ENCODE results near the gene NR2C2.
"Not testable (repeated sequence)": the region's sequence is repeated elsewhere in the genome, so short reads cannot be mapped to it uniquely, and the experiment has no call there.

NR2C2 gene

GRCh38 chr3:14962762-14963161 lies 15.4 kb downstream of the NR2C2 start:
- no peak for DNase-seq

GRCh38 chr3:14967285-14967684 lies 19.9 kb downstream of the NR2C2 start:
- no peak for DNase-seq

GRCh38 chr3:14969671-14970070 lies 22.3 kb downstream of the NR2C2 start:
- no peak for DNase-seq

- no peak for DNase-seq
Measured at GRCh38 chr3:14976317-14976716, 28.9 kb downstream of the NR2C2 start.

GRCh38 chr3:14980689-14981088 lies 33.3 kb downstream of the NR2C2 start:
- no peak for DNase-seq

- no peak for DNase-seq
Measured at GRCh38 chr3:14984581-14985113, 37.3 kb downstream of the NR2C2 start.

GRCh38 chr3:14988988-14989394 lies 41.6 kb downstream of the NR2C2 start:
- DNase-seq: peak; percentile 27 to 47

- DNase-seq: no peak
Measured at GRCh38 chr3:14989943-14990779, 42.8 kb downstream of the NR2C2 start.

GRCh38 chr3:14990780-14991148 lies 43.4 kb downstream of the NR2C2 start:
- no peak for DNase-seq

GRCh38 chr3:14991151-14991742 lies 43.9 kb downstream of the NR2C2 start:
- DNase-seq: no peak

GRCh38 chr3:14991818-14992612 lies 44.6 kb downstream of the NR2C2 start:
- DNase-seq: no peak

GRCh38 chr3:14997941-14998340 lies 50.6 kb downstream of the NR2C2 start:
- no peak for DNase-seq

- not testable (repeated sequence) for DNase-seq
Measured at GRCh38 chr3:14999182-14999581, 51.8 kb downstream of the NR2C2 start.

- DNase-seq: no peak
Measured at GRCh38 chr3:15007681-15008141, 60.3 kb downstream of the NR2C2 start.

GRCh38 chr3:15009167-15009566 lies 61.8 kb downstream of the NR2C2 start:
- DNase-seq: no peak

- DNase-seq: no peak
Measured at GRCh38 chr3:15010664-15011063, 63.3 kb downstream of the NR2C2 start.

GRCh38 chr3:15011174-15011573 lies 63.8 kb downstream of the NR2C2 start:
- DNase-seq: no peak

GRCh38 chr3:15014606-15015328 lies 67.4 kb downstream of the NR2C2 start:
- DNase-seq: no peak

GRCh38 chr3:15015456-15015855 lies 68.1 kb downstream of the NR2C2 start:
- DNase-seq: no peak

GRCh38 chr3:15017191-15017590 lies 69.8 kb downstream of the NR2C2 start:
- no peak for DNase-seq

- DNase-seq: no peak
Measured at GRCh38 chr3:15023249-15023648, 75.9 kb downstream of the NR2C2 start.

- DNase-seq: no peak
Measured at GRCh38 chr3:15023719-15024118, 76.3 kb downstream of the NR2C2 start.

- DNase-seq: no peak
Measured at GRCh38 chr3:15029625-15030024, 82.2 kb downstream of the NR2C2 start.
